Ishikawa (cell line): ENCODE data around the gene KIF16B.

Experiments used
- CEBPB ChIP-seq: IDR thresholded peaks from 2 replicates; pipeline ENCODE4 v1.6.1; 2012
- CREB1 ChIP-seq: IDR thresholded peaks from 2 replicates; pipeline ENCODE4 v1.6.1; 2012; ENCODE audit warnings: low read depth
- EGR1 ChIP-seq: IDR thresholded peaks from 2 replicates; pipeline ENCODE4 v1.6.1; 2012
- EP300 ChIP-seq: IDR thresholded peaks from 2 replicates; pipeline ENCODE4 v1.6.1; 2012; ENCODE audit warnings: borderline replicate concordance
- FOXM1 ChIP-seq: IDR thresholded peaks from 2 replicates; pipeline ENCODE4 v1.6.1; 2012; ENCODE audit warnings: low read depth, borderline replicate concordance
- NFIC ChIP-seq: IDR thresholded peaks from 2 replicates; pipeline ENCODE4 v1.6.1; 2012
- RAD21 ChIP-seq: IDR thresholded peaks from 2 replicates; pipeline ENCODE4 v1.6.1; 2012; ENCODE audit warnings: low read depth
- TAF1 ChIP-seq: IDR thresholded peaks from 2 replicates; pipeline ENCODE4 v1.6.1; 2012; ENCODE audit warnings: low read depth, mild to moderate bottlenecking
- TCF12 ChIP-seq: IDR thresholded peaks from 2 replicates; pipeline ENCODE4 v1.6.1; 2012; ENCODE audit warnings: low read depth
- TEAD4 ChIP-seq: IDR thresholded peaks from 2 replicates; pipeline ENCODE4 v1.6.1; 2012
- YY1 ChIP-seq: IDR thresholded peaks from 2 replicates; pipeline ENCODE4 v1.6.1; 2012; ENCODE audit warnings: low read depth
- ZBTB7A ChIP-seq: IDR thresholded peaks from 2 replicates; pipeline ENCODE4 v1.6.1; 2012; ENCODE audit warnings: low read depth
- TF ChIP-seq, protein P1 (sequence below): IDR thresholded peaks from 2 replicates; pipeline ENCODE4 v1.6.1; 2012; ENCODE audit warnings: low read depth, mild to moderate bottlenecking
- TF ChIP-seq, protein P2 (sequence below): IDR thresholded peaks from 2 replicates; pipeline ENCODE4 v1.6.1; 2012
- TF ChIP-seq, protein P3 (sequence below): IDR thresholded peaks from 2 replicates; pipeline ENCODE4 v1.6.1; 2012

Gene KIF16B

DNA sequence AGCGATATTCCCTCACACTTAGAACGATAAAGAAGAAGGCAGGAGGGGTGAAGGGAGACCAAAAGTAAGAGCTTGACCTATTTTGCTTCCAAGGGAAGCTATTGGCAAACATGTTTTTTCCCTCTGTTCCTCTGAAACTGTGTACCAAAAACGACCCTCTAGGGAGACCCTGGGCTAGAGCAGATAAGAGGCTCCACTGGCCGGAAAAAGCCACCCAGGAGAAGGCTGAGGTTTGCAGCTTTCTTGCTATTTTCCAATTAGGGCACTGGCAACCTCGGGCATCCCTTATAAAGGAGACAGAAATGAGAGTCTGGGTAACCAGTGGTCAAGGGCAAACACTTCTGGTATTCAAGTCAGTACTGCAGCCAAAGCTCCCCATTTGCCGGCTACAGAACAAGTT, 168.0 kb downstream of the KIF16B start:
- no peak for TF ChIP-seq EGR1
- no peak for TF ChIP-seq EP300
- no peak for TF ChIP-seq NFIC
- TF ChIP-seq CEBPB = no peak
- TF ChIP-seq, protein P1, sequence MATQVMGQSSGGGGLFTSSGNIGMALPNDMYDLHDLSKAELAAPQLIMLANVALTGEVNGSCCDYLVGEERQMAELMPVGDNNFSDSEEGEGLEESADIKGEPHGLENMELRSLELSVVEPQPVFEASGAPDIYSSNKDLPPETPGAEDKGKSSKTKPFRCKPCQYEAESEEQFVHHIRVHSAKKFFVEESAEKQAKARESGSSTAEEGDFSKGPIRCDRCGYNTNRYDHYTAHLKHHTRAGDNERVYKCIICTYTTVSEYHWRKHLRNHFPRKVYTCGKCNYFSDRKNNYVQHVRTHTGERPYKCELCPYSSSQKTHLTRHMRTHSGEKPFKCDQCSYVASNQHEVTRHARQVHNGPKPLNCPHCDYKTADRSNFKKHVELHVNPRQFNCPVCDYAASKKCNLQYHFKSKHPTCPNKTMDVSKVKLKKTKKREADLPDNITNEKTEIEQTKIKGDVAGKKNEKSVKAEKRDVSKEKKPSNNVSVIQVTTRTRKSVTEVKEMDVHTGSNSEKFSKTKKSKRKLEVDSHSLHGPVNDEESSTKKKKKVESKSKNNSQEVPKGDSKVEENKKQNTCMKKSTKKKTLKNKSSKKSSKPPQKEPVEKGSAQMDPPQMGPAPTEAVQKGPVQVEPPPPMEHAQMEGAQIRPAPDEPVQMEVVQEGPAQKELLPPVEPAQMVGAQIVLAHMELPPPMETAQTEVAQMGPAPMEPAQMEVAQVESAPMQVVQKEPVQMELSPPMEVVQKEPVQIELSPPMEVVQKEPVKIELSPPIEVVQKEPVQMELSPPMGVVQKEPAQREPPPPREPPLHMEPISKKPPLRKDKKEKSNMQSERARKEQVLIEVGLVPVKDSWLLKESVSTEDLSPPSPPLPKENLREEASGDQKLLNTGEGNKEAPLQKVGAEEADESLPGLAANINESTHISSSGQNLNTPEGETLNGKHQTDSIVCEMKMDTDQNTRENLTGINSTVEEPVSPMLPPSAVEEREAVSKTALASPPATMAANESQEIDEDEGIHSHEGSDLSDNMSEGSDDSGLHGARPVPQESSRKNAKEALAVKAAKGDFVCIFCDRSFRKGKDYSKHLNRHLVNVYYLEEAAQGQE = no peak
- TF ChIP-seq FOXM1 = no peak
- TF ChIP-seq YY1 = no peak

DNA sequence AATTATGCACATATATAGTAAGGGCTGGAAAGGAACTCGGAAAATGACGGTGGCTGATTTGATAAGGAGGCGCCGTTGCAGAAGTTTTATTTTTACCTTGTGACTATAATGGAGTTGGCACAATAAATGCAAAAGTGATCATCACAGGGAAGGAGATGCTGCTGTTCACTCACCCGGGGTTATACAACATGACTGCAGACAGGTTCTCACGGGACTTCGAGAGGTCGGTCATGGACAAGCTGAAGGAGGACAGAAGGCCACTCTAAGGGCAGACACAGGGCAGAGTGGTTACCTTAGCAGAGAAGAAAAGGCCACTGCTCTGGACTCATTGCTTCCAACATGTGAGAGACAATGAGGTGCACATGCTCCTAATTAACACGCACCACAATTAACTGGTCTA, 168.6 kb downstream of the KIF16B start:
- TF ChIP-seq EGR1 (no peak), CEBPB (no peak), CREB1 (no peak), YY1 (no peak), RAD21 (no peak), TEAD4 (no peak), FOXM1 (no peak), NFIC (no peak), ZBTB7A (no peak), TAF1 (no peak)
- TF ChIP-seq, protein P2, sequence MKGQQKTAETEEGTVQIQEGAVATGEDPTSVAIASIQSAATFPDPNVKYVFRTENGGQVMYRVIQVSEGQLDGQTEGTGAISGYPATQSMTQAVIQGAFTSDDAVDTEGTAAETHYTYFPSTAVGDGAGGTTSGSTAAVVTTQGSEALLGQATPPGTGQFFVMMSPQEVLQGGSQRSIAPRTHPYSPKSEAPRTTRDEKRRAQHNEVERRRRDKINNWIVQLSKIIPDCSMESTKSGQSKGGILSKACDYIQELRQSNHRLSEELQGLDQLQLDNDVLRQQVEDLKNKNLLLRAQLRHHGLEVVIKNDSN = no peak
- TF ChIP-seq, protein P3, sequence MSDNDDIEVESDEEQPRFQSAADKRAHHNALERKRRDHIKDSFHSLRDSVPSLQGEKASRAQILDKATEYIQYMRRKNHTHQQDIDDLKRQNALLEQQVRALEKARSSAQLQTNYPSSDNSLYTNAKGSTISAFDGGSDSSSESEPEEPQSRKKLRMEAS = no peak
- TF ChIP-seq, protein P1 = no peak

DNA sequence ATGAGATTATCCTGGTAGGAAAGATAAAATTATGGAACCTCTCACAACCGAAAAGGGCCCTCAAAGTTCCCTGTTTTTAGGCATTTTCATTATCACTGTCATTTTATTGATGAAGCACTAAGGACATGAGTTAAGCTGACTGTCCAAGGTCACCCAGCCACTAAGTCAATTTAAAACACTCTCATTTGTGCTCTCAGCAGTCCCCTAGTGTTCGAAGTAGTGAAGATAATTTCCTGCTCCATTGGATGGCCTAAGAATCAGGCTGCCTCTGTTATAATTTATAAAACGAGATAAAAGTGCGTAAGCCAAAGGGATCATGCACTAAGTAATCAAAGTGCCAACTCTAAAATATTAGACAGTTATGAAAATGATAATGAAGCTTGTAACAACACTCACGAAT, 169.1 kb downstream of the KIF16B start:
- TF ChIP-seq NFIC (no peak), RAD21 (no peak), ZBTB7A (no peak), CREB1 (no peak), TCF12 (no peak), EGR1 (no peak), FOXM1 (no peak), CEBPB (no peak), TEAD4 (no peak), YY1 (no peak), EP300 (no peak), TAF1 (no peak)
- TF ChIP-seq, protein P2 = no peak
- TF ChIP-seq, protein P3 = no peak
- TF ChIP-seq, protein P1 = no peak

DNA sequence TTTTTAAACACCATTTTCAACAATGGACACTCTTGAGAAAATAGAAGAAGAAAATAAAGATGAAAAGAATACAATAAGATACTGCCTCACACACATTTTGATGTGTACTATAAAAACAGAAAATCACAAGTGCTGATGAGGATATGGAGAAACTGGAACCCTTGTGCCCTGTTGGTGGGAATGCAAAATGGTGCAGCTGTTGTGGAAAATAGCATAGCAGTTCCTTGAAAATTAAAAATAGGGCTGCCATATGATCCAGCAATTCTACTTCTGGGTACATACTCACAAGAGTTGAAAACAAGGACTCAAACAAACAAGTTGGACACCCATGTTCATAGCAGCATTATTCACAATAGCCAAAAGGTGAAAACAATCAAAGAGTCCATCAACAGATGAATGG, 173.0 kb downstream of the KIF16B start:
- TF ChIP-seq, protein P2 = no peak
- TF ChIP-seq CEBPB (no peak), TAF1 (no peak), TEAD4 (no peak)

DNA sequence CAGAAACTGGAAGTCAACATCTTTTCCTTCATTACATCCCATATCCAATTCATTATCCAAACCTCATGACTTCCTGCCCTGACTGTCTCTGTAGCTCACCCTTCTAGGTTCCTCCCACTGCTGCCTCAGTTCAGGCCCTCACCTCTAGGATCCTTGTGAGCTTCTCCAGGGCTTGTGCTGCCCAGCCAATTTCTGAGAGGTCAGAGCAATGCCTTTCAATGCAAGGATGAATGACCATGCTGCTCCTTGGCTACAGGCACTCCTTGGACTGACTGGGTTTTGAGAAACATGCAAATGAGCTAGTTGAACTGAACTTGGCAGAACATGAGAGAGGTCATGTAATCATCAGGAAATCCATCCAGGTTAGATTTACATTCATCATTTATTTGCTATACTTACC, 173.4 kb downstream of the KIF16B start:
- TF ChIP-seq CREB1 = no peak
- no peak for TF ChIP-seq EP300
- no peak for TF ChIP-seq TEAD4
